Measurements from ENCODE around the gene PBX4. TPM values are rescaled to one million over a fixed set of nuclear protein-coding genes. Genes with fewer than 3 reads are reported as not detected.

The PBX4 gene
- total RNA-seq, 1 experiment from 2014 or later: 0.30 TPM

GRCh38 chr19:19642506-19643157, 24.1 kb upstream of the PBX4 start:
- no peaks in the 10 kb centered on the region for H3K9me3 Mint-ChIP-seq (ENCODE audit: unreplicated experiment)
- peak overlapping the region; percentile 89 for H3K4me3 Mint-ChIP-seq (ENCODE audit: unreplicated experiment)
- intact Hi-C loops (cut with micrococcal nuclease): loop anchor here (2.0 to 5.0 kb wide), 2 partner anchors 52 to 90 kb away; no protein-coding TSS in a partner anchor
- POLR2A ChIA-PET: interaction anchor here (0.7 kb wide), 1 partner anchor 14 kb away, joined by 3 read pairs; no protein-coding TSS in a partner anchor
- peaks cover 4% of the 10 kb centered on the region for H3K36me3 Mint-ChIP-seq (ENCODE audit: insufficient read depth, unreplicated experiment)
- no peak for TF ChIP-seq CTCF (IDR thresholded peaks at IDR 0.05; ENCODE audit: unreplicated experiment)
- H3K4me1 Mint-ChIP-seq (ENCODE audit: insufficient read depth, unreplicated experiment): peaks cover 12% of the 10 kb centered on the region
- BruUV-seq (replicated peaks): no TSS peak
- no peak overlapping the region for H3K27ac Mint-ChIP-seq (ENCODE audit: low read depth, unreplicated experiment)
- CTCF ChIA-PET: no interaction called here
- DNase-seq (ENCODE audit: unreplicated experiment): peak; percentile 20
- H3K27me3 Mint-ChIP-seq (ENCODE audit: insufficient read depth, unreplicated experiment): no peaks in the 10 kb centered on the region

GRCh38 chr19:19637523-19638251, 19.2 kb upstream of the PBX4 start:
- no peak overlapping the region for H3K4me3 Mint-ChIP-seq (ENCODE audit: unreplicated experiment)
- CTCF ChIA-PET: interaction anchor here (0.6 to 3.9 kb wide), 2 partner anchors 85 to 106 kb away, joined by 3 to 21 read pairs; no protein-coding TSS in a partner anchor
- intact Hi-C loops (cut with micrococcal nuclease): no loop called here
- no peaks in the 10 kb centered on the region for H3K27me3 Mint-ChIP-seq (ENCODE audit: insufficient read depth, unreplicated experiment)
- no TSS peak for BruUV-seq (replicated peaks)
- DNase-seq (ENCODE audit: unreplicated experiment): no peak
- POLR2A ChIA-PET: no interaction called here
- H3K4me1 Mint-ChIP-seq (ENCODE audit: insufficient read depth, unreplicated experiment): peaks cover 8% of the 10 kb centered on the region
- H3K27ac Mint-ChIP-seq (ENCODE audit: low read depth, unreplicated experiment): no peak overlapping the region
- no peaks in the 10 kb centered on the region for H3K9me3 Mint-ChIP-seq (ENCODE audit: unreplicated experiment)
- no peak for TF ChIP-seq CTCF (IDR thresholded peaks at IDR 0.05; ENCODE audit: unreplicated experiment)
- peaks cover 12% of the 10 kb centered on the region for H3K36me3 Mint-ChIP-seq (ENCODE audit: insufficient read depth, unreplicated experiment)

GRCh38 chr19:19637186-19637522, 18.7 kb upstream of the PBX4 start:
- H3K27me3 Mint-ChIP-seq (ENCODE audit: insufficient read depth, unreplicated experiment): no peaks in the 10 kb centered on the region
- intact Hi-C loops (cut with micrococcal nuclease): no loop called here
- no TSS peak for BruUV-seq (replicated peaks)
- ChIA-PET CTCF (interaction anchor here (0.6 to 0.7 kb wide), 2 partner anchors 84 to 1610 kb away, joined by 3 read pairs; no protein-coding TSS in a partner anchor), POLR2A (no interaction called here)
- no peak overlapping the region for H3K27ac Mint-ChIP-seq (ENCODE audit: low read depth, unreplicated experiment)
- no peak overlapping the region for H3K4me3 Mint-ChIP-seq (ENCODE audit: unreplicated experiment)
- no peaks in the 10 kb centered on the region for H3K9me3 Mint-ChIP-seq (ENCODE audit: unreplicated experiment)
- no peak for DNase-seq (ENCODE audit: unreplicated experiment)
- TF ChIP-seq CTCF (IDR thresholded peaks at IDR 0.05; ENCODE audit: unreplicated experiment): no peak
- peaks cover 3% of the 10 kb centered on the region for H3K4me1 Mint-ChIP-seq (ENCODE audit: insufficient read depth, unreplicated experiment)
- H3K36me3 Mint-ChIP-seq (ENCODE audit: insufficient read depth, unreplicated experiment): peaks cover 12% of the 10 kb centered on the region

GRCh38 chr19:19636573-19637185, 18.2 kb upstream of the PBX4 start:
- BruUV-seq (replicated peaks): no TSS peak
- no peak for TF ChIP-seq CTCF (IDR thresholded peaks at IDR 0.05; ENCODE audit: unreplicated experiment)
- CTCF ChIA-PET: interaction anchor here (0.7 kb wide), 1 partner anchor 1610 kb away, joined by 3 read pairs; no protein-coding TSS in a partner anchor
- intact Hi-C loops (cut with micrococcal nuclease): no loop called here
- no peaks in the 10 kb centered on the region for H3K4me1 Mint-ChIP-seq (ENCODE audit: insufficient read depth, unreplicated experiment)
- H3K9me3 Mint-ChIP-seq (ENCODE audit: unreplicated experiment): no peaks in the 10 kb centered on the region
- no peaks in the 10 kb centered on the region for H3K27me3 Mint-ChIP-seq (ENCODE audit: insufficient read depth, unreplicated experiment)
- H3K4me3 Mint-ChIP-seq (ENCODE audit: unreplicated experiment): no peak overlapping the region
- POLR2A ChIA-PET: no interaction called here
- no peak overlapping the region for H3K27ac Mint-ChIP-seq (ENCODE audit: low read depth, unreplicated experiment)
- peaks cover 14% of the 10 kb centered on the region for H3K36me3 Mint-ChIP-seq (ENCODE audit: insufficient read depth, unreplicated experiment)
- no peak for DNase-seq (ENCODE audit: unreplicated experiment)
